ENCODE data around the gene ZNF609.
A peak's percentile ranks its signal among the peaks of the same experiment; 100 is the strongest.

The ZNF609 gene

DNA sequence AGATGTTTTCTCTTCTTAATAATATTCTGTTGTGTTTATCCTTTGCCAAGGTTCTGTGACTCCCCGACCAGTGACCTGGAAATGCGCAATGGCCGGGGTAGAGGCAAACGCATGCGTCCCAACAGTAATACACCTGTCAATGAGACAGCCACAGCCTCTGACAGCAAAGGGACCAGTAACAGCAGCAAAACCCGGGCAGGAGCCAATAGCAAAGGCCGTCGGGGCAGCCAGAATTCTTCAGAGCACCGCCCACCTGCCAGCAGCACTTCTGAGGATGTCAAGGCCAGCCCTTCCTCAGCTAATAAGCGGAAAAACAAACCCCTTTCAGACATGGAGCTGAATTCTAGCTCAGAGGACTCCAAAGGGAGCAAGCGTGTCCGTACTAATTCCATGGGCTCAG, 213.5 kb downstream of the ZNF609 start:
- DNase-seq: no peak

DNA sequence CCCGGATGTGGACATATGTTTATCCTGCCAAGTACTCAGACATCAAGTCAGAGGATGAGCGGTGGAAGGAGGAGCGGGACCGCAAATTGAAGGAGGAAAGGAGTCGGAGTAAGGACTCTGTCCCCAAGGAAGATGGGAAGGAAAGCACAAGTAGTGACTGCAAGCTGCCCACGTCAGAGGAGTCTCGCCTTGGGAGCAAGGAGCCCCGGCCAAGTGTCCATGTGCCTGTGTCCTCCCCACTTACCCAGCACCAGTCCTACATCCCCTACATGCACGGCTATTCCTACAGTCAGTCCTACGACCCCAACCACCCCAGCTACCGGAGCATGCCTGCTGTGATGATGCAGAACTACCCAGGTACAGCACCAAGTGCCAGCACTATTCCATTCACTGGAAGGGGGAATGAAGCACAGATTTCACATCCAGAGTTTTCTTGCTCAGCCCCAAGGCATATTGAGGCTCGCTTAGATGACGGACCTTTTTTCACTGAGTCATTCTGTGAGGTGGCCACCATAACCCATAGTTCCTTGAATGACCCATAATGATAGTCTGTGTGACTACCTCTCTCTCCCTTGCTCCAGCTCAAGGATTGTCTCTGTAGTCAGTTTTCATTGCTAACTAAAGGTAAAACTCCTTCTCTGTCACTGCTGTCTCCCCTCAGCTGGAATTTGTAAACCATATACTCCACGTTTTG, 217.9 kb downstream of the ZNF609 start:
- no peak for DNase-seq

DNA sequence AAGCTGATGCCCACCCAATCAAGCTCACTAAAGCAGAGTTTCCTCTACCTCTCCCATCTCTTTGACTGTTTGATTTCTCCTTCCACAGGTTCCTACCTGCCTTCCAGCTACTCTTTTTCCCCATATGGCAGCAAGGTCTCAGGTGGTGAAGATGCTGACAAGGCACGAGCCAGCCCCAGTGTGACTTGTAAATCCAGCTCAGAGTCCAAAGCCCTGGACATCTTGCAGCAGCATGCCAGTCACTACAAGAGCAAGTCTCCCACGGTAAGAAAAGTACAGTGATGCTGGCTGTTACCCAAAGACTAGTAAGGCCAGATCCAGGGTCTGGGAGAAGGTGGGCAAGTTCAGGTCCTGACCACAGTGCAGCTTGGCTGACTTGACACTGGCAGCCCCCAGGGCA, 219.7 kb downstream of the ZNF609 start:
- no peak for DNase-seq

- DNase-seq: peak; percentile 85
These were observed 221.1 kb downstream of the ZNF609 start for GRCh38 chr15:64681424-64682024.

DNA sequence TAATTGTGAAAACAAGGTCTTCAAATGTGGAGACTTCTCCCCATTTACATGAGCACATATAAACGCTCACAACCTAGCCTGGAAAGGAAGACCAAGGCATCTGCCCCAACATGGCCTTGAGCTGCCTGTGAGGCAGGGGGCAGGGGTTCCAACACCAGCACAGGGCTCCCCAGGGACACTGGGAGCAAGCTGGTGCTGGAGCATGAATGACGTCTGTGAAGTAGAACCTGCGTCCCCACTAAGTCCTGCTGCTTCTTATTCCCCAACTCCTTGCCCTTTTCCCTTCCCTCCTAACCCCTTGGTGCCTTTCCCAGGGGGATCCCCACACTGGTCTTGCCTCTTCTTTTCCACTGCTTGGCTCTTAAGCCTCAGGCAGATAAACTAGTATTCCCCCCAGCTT, 221.9 kb downstream of the ZNF609 start:
- DNase-seq: no peak

- DNase-seq: no peak
These were observed 223.0 kb downstream of the ZNF609 start for GRCh38 chr15:64683378-64683777.

- DNase-seq: no peak
These were observed 225.0 kb downstream of the ZNF609 start for GRCh38 chr15:64685230-64685888.

- peak; percentile 72 for DNase-seq
These were observed 225.9 kb downstream of the ZNF609 start for GRCh38 chr15:64686130-64686735.

GRCh38 chr15:64687172-64687571, 226.8 kb downstream of the ZNF609 start:
- DNase-seq: no peak

DNA sequence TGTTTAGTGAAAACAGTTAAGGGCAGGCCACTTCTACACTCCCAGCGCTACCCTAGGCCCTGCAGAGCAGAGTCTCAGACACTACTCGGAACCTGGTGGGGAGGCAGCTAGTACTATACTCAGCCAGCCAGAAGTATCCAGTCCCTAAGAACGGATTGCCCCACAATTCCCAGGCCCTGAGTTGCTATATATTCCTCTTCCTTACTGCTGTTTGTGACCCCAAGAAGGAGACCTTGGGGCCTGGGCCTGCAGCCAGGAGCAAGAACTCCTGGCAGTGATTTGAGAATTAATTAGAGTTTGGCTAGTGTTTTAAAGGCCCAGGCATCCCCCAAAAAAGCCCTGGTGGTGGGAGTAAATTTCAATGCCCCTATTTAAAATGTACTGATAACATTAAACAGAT, 227.3 kb downstream of the ZNF609 start:
- DNase-seq: no peak

DNA sequence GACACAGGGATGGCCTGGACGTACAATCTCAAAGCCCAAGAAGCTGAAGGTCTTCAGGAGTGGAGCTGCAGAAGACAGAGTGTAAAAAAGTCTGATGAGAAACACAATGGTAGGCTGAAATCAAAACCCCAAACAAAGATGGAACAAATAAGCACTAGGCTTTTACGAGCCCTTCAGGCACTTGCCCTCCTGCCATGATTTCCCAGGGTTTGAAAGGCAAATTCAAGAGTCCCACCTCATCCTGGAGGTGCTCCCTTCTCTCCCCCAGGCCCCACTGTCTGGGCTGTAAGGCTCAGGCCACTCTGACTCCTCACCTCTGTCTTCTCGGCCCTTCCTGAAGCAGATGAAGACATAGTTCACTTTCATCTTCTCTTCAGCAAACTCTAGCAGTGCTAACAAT, 228.4 kb downstream of the ZNF609 start:
- no peak for DNase-seq

DNA sequence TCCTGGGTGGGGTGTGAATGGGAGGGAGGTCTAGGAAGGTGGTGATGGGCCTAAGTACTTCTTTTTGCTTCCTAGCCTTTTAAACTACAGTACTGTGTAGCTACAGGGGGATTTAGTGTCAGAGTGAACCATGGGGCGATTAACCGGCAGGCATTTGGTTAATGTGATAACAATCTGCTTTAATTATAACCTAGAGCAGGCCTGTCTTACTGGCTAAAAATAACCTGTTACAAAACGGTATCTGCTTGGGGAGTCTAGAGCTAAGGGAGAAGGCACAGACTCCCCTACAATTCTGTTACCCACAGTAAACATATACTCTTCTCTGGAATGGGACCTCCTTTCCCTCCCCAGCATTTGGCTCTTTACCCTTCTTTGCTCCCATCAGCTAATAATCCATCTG, 229.6 kb downstream of the ZNF609 start:
- no peak for DNase-seq

DNA sequence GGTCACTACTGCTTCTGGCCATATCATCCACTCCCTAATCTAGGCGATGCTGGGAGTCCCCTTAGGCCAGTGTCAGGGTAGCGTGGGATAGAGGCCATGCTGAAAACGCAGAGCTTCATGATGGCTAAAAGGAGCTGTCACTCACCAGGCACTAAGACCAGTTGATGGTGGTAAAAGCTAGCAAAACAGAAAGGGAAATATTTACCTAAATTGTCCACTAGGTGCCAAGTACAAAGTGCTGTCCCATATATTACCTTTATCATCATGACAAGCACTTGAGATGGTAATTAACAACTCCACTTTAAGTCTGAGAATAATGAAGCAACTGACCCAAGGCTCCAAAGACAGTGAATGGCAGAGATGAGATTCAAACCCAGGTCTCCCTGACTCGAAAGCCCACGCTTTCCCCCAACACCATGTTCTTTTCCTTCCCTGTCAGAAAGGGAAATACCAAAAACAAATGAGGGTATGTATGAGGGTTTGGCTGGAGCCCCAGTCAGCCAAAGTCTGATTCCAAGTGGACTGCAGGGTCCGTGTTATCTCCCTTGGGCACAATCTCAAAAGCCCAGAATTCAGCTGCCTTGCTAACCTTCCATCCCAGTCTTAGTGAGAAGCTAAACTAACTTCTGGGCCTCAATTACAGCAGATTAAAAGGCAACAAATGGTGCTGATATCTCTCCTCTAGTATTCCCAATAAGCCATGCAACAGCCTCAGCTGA, 230.4 kb downstream of the ZNF609 start:
- DNase-seq: peak; percentile 35

- DNase-seq: no peak
These were observed 231.7 kb downstream of the ZNF609 start for GRCh38 chr15:64691896-64692565.

GRCh38 chr15:64693134-64693533, 232.8 kb downstream of the ZNF609 start:
- DNase-seq: no peak

GRCh38 chr15:64694816-64695215, 234.4 kb downstream of the ZNF609 start:
- no peak for DNase-seq

DNA sequence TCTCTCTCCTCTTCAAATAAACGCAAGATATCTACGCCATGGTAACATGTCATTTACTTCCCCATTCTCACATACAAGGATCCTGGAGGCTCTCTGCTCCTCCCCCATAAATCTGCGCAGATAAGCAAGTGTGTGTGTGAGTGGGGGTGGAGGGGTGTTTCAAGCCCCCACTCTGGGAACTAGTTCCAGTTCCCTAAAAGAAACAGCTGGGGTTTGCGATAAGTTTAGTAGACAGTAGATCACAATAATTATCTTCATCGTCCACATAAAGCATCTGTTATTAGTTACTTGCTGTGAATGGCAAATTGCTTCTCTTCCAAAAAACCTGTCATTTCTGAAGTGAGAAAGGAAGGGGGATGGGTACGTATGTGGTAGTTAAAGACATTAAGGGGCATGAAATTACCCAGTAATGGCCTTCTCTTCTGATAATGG, 235.2 kb downstream of the ZNF609 start:
- DNase-seq: peak; percentile 94

- no peak for DNase-seq
These were observed 236.1 kb downstream of the ZNF609 start for GRCh38 chr15:64696481-64696880.

DNA sequence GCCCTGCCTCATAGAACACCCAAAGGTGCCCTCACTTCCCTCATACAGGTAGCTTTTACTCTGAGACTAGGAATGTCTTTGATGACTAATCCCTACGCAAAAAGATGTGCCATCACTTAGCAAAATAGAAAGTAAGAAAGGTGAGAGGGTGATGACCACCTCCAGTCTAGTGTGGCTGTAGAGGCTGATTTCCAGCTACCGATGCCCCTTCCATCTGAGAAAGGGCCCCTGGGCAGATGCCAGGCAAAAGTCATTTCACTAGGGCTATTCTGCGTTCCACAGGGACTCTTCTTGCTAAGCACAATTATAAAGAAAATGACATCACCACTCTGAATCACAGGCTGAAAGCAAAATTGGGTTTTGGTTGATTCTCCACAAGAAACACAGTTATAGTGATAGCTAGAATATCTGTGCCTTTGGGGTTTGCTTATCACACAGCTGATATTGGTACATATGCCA, 237.6 kb downstream of the ZNF609 start:
- DNase-seq: no peak

DNA sequence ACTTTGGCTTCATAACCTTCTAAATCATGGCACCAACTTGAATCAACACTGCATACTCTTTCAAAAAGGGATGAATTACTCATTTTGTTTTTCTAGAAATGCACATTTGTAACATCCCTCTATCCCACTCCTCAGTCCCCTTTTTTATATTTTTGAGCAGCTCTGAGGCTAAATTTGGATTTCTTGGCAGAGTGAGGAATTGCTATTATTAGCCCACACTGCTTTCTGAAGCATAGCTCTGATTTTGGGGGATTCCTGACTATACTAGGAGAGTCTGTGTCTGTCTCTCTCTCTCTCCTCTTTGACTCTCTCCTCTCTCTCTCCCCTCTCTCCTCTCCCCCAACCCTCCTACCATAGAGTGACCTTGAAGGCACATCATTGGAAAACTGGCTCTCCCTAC, 238.4 kb downstream of the ZNF609 start:
- DNase-seq: no peak

DNA sequence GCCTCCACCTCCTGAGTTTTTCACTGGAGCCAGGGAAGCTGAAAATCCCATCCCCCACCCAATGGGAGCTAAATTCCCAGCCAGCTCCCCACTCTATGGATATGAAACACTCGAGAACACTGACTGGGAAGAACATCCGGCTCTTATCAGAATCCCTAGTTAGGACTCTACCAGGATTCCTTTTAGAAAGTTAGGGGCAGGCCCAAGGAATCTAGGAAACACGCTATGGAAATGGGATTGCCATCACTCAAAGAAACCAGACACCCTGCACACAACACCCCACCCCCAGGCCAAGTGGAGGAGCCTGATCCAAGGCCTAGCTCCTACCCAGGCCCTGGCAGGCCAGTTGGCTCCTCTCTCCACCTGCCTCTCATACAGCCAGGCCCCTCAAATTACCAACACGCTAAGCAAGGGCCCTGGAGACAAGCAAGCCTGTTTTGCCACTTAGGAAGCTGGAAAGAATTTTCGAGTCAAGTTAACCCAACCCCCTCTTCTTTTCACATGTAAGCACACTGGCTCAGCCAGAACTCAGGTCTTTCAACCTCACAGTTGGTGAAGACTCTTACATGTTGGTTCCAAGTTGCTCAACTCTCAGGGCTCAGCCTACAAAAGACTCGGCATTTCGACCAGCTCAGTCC, 239.5 kb downstream of the ZNF609 start:
- DNase-seq: no peak

DNA sequence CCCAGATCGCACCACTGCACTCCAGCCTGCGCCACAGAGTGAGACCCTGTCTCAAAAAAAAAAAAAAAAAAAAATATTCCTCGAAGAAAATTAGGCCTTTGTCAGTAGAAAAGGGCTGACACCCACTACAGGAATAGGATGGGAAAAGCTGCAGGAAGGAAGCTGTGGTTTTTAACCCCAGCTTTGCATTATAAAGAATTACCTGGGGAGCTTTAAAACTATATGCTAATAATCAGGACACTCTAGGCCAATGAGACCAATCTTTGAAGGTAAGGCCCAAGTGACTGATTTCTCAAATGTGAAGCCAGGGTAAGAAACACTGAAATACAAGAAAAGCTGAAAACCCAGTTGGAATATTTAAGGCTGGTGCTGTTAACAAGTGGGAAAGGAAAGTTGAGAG, 240.7 kb downstream of the ZNF609 start:
- DNase-seq: no peak

Measured in hematopoietic multipotent progenitor cell treated with erythropoietin and hydrocortisone succinate and interleukin-3 and kit ligand, for 8 days (in vitro differentiated cells).